ENCODE results near the gene CEP85.

The CEP85 gene

DNA sequence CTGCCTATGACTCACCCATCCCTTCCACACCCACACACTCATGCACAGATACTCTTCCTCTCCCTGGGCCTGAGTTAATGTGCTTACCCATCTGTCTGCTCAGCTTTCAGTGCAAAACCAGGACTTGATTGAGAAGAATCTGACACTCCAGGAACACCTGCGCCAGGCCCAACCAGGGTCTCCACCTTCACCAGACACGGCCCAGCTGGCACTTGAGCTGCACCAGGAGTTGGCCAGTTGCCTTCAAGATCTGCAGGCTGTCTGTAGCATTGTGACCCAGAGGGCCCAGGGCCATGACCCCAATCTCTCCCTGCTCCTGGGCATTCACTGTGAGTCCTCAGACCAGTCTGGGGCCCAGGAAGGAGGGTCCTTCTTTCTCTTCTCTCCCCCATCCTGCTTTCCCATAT is 42.4 kb downstream of the CEP85 start:
- CTCF ChIA-PET, result interaction anchor here (0.5 to 9.2 kb wide), 27 partner anchors 8 to 141 kb away, joined by 3 to 152 read pairs (median 4); partner anchors contain the start of genes CD52, CEP85 and CNKSR1
- 71% methylated on average over 2 of the region's 2 CpGs for WGBS (ENCODE audit: insufficient coverage)
- Histone ChIP-seq H3K4me3 (ENCODE audit: control insufficient read depth in 1 of 7, extremely low read depth in 1 of 7, insufficient read depth in 4 of 7, low read depth in 2 of 7, low read length in 6 of 7) (peak overlapping the region in 2 of 7 experiments; percentile 20 to 44), H3K27ac (ENCODE audit: insufficient read depth in 1 of 2, low read depth in 1 of 2, low read length in 2 of 2, poor library complexity in 1 of 2, severe bottlenecking in 2 of 2) (peak overlapping the region; percentile 89 to 93), H3K4me1 (ENCODE audit: control extremely low read depth in 1 of 4, control insufficient read depth in 4 of 4, insufficient read depth in 4 of 4, low read length in 3 of 4) (peaks cover 31 to 75% (median 71%) of the 10 kb centered on the region in 4 experiments), H3K36me3 (ENCODE audit: control insufficient read depth in 4 of 4, insufficient read depth in 4 of 4, low read length in 3 of 4) (peaks cover 8 to 57% (median 21%) of the 10 kb centered on the region in 4 experiments), H3K9me3 (ENCODE audit: control extremely low read depth in 1 of 5, control insufficient read depth in 4 of 5, insufficient read depth in 2 of 5, low read depth in 1 of 5, low read length in 4 of 5) (no peaks in the 10 kb centered on the region), H3K27me3 (replicated peaks in 2 of 5; ENCODE audit: control insufficient read depth in 4 of 5, insufficient read depth in 5 of 5, low read length in 4 of 5) (no peaks in the 10 kb centered on the region)
- POLR2A ChIA-PET, result interaction anchor here (0.8 to 4.1 kb wide), 5 partner anchors 9 to 42 kb away, joined by 3 to 26 read pairs (median 7); partner anchors contain the start of genes CD52 and CEP85
- no peak for DNase-seq

DNA sequence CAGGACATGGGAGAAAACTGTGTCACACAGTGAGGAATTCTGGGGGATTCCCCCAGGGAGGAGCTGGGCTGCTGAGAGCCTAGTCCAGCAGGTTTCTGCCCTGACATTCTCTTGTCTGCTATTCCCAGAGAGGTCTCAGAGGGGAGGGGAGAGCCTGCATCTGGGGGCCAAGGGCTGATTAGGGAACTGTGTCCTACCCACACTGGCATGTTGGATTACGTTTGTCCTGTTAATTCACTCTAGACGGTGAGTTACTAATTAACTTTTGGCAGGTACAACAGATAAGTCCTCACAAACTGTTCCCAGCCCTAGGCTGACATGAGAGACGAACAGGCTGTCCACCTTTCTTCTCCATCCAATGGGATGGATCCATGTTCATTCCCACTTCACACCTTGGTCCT is 43.3 kb downstream of the CEP85 start:
- Histone ChIP-seq H3K9me3 (ENCODE audit: control extremely low read depth in 1 of 5, control insufficient read depth in 4 of 5, insufficient read depth in 2 of 5, low read depth in 1 of 5, low read length in 4 of 5) (no peaks in the 10 kb centered on the region), H3K27ac (ENCODE audit: insufficient read depth in 1 of 2, low read depth in 1 of 2, low read length in 2 of 2, poor library complexity in 1 of 2, severe bottlenecking in 2 of 2) (peak overlapping the region; percentile 89 to 93), H3K27me3 (replicated peaks in 2 of 5; ENCODE audit: control insufficient read depth in 4 of 5, insufficient read depth in 5 of 5, low read length in 4 of 5) (no peaks in the 10 kb centered on the region), H3K36me3 (ENCODE audit: control insufficient read depth in 4 of 4, insufficient read depth in 4 of 4, low read length in 3 of 4) (peaks cover 5 to 53% (median 22%) of the 10 kb centered on the region in 4 experiments), H3K4me3 (ENCODE audit: control insufficient read depth in 1 of 7, extremely low read depth in 1 of 7, insufficient read depth in 4 of 7, low read depth in 2 of 7, low read length in 6 of 7) (peak overlapping the region in 1 of 7 experiments; percentile 86), H3K4me1 (ENCODE audit: control extremely low read depth in 1 of 4, control insufficient read depth in 4 of 4, insufficient read depth in 4 of 4, low read length in 3 of 4) (peaks cover 33 to 82% (median 79%) of the 10 kb centered on the region in 4 experiments)
- no peak for DNase-seq
- WGBS (ENCODE audit: insufficient coverage), result 100% methylated on average over 3 of the region's 3 CpGs
- ChIA-PET POLR2A (interaction anchor here (0.6 to 4.1 kb wide), 2 partner anchors 12 to 39 kb away, joined by 3 to 26 read pairs; no protein-coding TSS in a partner anchor), CTCF (interaction anchor here (0.9 to 9.2 kb wide), 13 partner anchors 9 to 140 kb away, joined by 3 to 152 read pairs (median 5); partner anchors contain the start of genes CD52, CEP85 and ZNF593)

DNA sequence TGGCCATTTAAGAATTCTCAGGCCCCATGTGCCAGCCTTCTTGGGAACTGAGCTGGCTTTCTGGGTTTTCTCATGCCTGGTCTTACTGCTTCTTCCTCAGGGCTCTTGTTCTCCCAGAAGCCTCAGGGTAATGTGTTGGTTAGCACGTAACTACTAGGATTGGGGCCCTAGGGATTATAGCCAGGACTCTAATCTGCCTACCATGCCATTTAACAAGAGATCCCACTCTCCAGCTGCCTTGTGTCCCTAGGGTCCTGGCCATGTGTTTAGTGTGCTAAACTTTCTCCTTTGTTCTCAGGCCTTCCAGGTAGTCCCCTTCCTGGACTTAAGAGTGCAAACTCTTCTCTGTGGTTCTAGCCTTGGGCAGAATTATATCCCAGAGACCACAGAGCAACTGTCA is 43.7 kb downstream of the CEP85 start:
- DNase-seq, result no peak
- peaks cover 4 to 52% (median 24%) of the 10 kb centered on the region in 4 experiments for H3K36me3 ChIP-seq (ENCODE audit: control insufficient read depth in 4 of 4, insufficient read depth in 4 of 4, low read length in 3 of 4)
- ChIA-PET CTCF (interaction anchor here (0.6 to 9.2 kb wide), 13 partner anchors 10 to 139 kb away, joined by 3 to 152 read pairs (median 5); partner anchors contain the start of genes CD52, CEP85 and ZNF593), POLR2A (interaction anchor here (4.1 kb wide), 1 partner anchor 11 kb away, joined by 26 read pairs; no protein-coding TSS in a partner anchor)
- H3K4me3 ChIP-seq (ENCODE audit: control insufficient read depth in 1 of 7, extremely low read depth in 1 of 7, insufficient read depth in 4 of 7, low read depth in 2 of 7, low read length in 6 of 7), result peak overlapping the region in 1 of 7 experiments; percentile 86
- no peaks in the 10 kb centered on the region for H3K9me3 ChIP-seq (ENCODE audit: control extremely low read depth in 1 of 5, control insufficient read depth in 4 of 5, insufficient read depth in 2 of 5, low read depth in 1 of 5, low read length in 4 of 5)
- H3K4me1 ChIP-seq (ENCODE audit: control extremely low read depth in 1 of 4, control insufficient read depth in 4 of 4, insufficient read depth in 4 of 4, low read length in 3 of 4), result peaks cover 33 to 87% (median 83%) of the 10 kb centered on the region in 4 experiments
- WGBS (ENCODE audit: insufficient coverage), result 100% methylated on average over 1 of the region's 1 CpG
- H3K27ac ChIP-seq (ENCODE audit: insufficient read depth in 1 of 2, low read depth in 1 of 2, low read length in 2 of 2, poor library complexity in 1 of 2, severe bottlenecking in 2 of 2), result peak overlapping the region; percentile 89 to 93
- no peaks in the 10 kb centered on the region for H3K27me3 ChIP-seq (replicated peaks in 2 of 5; ENCODE audit: control insufficient read depth in 4 of 5, insufficient read depth in 5 of 5, low read length in 4 of 5)

DNA sequence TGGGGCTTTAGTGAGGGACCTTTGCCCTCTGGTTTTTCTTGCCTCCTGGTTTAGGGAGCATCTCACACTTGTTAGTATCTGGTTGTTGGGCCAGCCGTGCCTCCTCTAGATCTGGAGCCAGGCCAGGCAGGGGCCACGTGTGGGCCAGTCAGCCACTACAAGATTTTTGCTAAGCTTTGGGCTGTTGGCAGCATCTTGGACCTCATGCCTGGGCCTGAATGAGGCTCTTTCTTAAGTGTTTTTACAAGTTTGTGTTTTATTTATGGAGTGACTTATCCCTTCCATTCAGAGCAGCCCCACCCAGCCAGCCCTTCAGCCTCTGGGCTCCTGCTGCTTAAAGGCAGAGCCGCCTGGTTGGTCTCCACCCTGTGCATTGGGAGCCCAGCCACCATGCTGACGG is 44.3 kb downstream of the CEP85 start:
- Histone ChIP-seq H3K4me1 (ENCODE audit: control extremely low read depth in 1 of 4, control insufficient read depth in 4 of 4, insufficient read depth in 4 of 4, low read length in 3 of 4) (peaks cover 33 to 93% (median 89%) of the 10 kb centered on the region in 4 experiments), H3K9me3 (ENCODE audit: control extremely low read depth in 1 of 5, control insufficient read depth in 4 of 5, insufficient read depth in 2 of 5, low read depth in 1 of 5, low read length in 4 of 5) (no peaks in the 10 kb centered on the region), H3K27ac (ENCODE audit: insufficient read depth in 1 of 2, low read depth in 1 of 2, low read length in 2 of 2, poor library complexity in 1 of 2, severe bottlenecking in 2 of 2) (peak overlapping the region; percentile 89 to 93), H3K27me3 (replicated peaks in 2 of 5; ENCODE audit: control insufficient read depth in 4 of 5, insufficient read depth in 5 of 5, low read length in 4 of 5) (no peaks in the 10 kb centered on the region), H3K36me3 (ENCODE audit: control insufficient read depth in 4 of 4, insufficient read depth in 4 of 4, low read length in 3 of 4) (peaks cover 4 to 52% (median 21%) of the 10 kb centered on the region in 4 experiments), H3K4me3 (ENCODE audit: control insufficient read depth in 1 of 7, extremely low read depth in 1 of 7, insufficient read depth in 4 of 7, low read depth in 2 of 7, low read length in 6 of 7) (peak overlapping the region in 3 of 7 experiments; percentile 80 to 86 (median 84))
- ChIA-PET CTCF (interaction anchor here (0.7 to 9.2 kb wide), 6 partner anchors 11 to 139 kb away, joined by 3 to 152 read pairs (median 6); partner anchors contain the start of genes CD52, CEP85 and ZNF593), POLR2A (interaction anchor here (0.9 kb wide), 1 partner anchor 10 kb away, joined by 5 read pairs; no protein-coding TSS in a partner anchor)
- no peak for DNase-seq
- 14% methylated on average over 2 of the region's 4 CpGs for WGBS (ENCODE audit: insufficient coverage)

DNA sequence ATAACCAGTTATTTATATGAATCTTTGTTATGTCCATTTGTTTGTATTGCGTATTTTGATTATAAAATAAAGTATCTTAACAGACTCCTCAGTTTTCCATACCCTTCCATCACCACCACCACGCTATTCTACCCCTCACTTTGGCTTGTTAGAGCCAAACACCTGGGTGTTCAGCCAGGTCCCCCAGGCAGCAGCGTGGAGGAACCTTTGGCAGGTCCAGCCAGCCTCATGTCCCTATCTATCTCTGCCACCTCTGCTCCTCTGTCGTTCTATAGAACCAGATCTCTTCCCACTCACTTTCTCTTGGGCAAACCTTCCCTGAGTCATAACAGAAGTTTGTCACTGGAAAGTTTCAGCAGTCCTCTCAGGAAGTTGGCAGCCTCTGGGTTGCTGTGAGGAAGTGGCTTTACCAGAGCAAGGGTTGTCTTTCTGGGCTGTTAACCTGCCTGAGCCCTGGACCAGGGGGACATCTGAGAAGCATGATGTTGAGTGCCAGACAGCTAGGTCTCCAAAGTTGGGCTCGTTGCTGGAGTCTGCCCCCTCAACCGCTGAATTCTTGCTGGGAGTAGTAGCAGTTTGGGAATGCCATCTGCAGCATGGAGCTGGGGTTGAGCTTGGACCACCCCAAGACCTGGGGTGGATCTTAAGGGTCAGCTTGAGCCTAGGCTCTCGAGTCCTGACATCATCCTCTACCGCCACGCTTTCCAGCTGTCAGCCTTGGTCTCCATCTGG is 44.9 kb downstream of the CEP85 start:
- Histone ChIP-seq H3K4me1 (ENCODE audit: control extremely low read depth in 1 of 4, control insufficient read depth in 4 of 4, insufficient read depth in 4 of 4, low read length in 3 of 4) (peaks cover 33 to 99% (median 95%) of the 10 kb centered on the region in 4 experiments), H3K9me3 (ENCODE audit: control extremely low read depth in 1 of 5, control insufficient read depth in 4 of 5, insufficient read depth in 2 of 5, low read depth in 1 of 5, low read length in 4 of 5) (no peaks in the 10 kb centered on the region)
- DNase-seq, result peak; percentile 60 to 63 (median 61)

DNA sequence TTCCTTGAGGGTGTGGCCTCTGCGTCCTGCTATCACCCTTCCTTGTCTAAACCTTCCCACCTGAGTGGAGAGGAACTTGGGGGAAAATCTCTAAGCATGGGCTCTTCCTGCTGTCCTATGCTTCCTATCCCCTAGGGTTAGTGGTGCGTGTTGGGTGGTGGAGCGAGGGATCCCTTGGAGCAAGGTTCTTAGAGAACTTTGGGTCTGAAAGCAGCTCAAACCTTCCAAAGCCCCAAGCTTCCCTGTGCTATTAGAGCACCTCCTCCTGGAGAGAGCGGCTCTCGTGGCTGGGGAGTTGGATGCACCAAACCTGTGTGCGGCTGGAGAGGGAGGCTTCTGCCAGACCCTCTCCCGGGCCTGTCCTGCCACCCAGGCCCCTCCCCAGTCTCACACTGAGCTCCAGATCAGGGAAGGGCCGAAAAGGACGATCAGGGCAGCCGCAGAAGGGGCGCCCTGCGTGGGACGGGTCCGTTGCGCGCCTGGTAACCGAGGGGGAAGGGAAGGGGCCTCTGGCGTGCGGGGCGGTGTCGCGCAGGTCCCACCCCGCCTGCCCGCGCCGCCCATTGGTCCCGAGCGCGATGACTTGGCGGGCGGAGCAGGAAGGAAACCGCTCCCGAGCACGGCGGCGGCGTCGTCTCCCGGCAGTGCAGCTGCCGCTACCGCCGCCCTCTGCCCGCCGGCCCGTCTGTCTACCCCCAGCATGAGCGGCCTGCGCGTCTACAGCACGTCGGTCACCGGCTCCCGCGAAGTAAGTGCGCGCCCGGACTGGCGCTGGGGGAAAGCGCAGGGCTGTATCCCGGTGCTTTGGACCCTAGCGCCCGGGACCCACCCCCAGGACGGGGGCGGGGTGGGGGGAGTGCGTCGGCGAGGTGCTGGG is 45.7 kb downstream of the CEP85 start, which contains the start of gene SH3BGRL3:
TSS of gene SH3BGRL3 (plus strand) at position 631 of the 877 bp plus-strand sequence. CDS start at position 701, 70 bp downstream.
- Histone ChIP-seq H3K27me3 (replicated peaks in 2 of 5; ENCODE audit: control insufficient read depth in 4 of 5, insufficient read depth in 5 of 5, low read length in 4 of 5) (no peaks in the 10 kb centered on the region), H3K36me3 (ENCODE audit: control insufficient read depth in 4 of 4, insufficient read depth in 4 of 4, low read length in 3 of 4) (peaks cover 4 to 53% (median 22%) of the 10 kb centered on the region in 4 experiments), H3K4me1 (ENCODE audit: control extremely low read depth in 1 of 4, control insufficient read depth in 4 of 4, insufficient read depth in 4 of 4, low read length in 3 of 4) (peaks cover 30 to 99% (median 97%) of the 10 kb centered on the region in 4 experiments), H3K4me3 (ENCODE audit: control insufficient read depth in 1 of 7, extremely low read depth in 1 of 7, insufficient read depth in 4 of 7, low read depth in 2 of 7, low read length in 6 of 7) (peak within 1 kb of the TSS; percentile 70 to 86 (median 75)), H3K27ac (ENCODE audit: insufficient read depth in 1 of 2, low read depth in 1 of 2, low read length in 2 of 2, poor library complexity in 1 of 2, severe bottlenecking in 2 of 2) (peak within 1 kb of the TSS; percentile 89 to 93), H3K9me3 (ENCODE audit: control extremely low read depth in 1 of 5, control insufficient read depth in 4 of 5, insufficient read depth in 2 of 5, low read depth in 1 of 5, low read length in 4 of 5) (no peaks in the 10 kb centered on the region)
- DNase-seq, result peak; percentile 79 to 87 (median 85)
- under 1% methylated on average over 48 of the region's 66 CpGs for WGBS (ENCODE audit: insufficient coverage)
- ChIA-PET POLR2A (interaction anchor here (0.6 to 1.4 kb wide), 5 partner anchors 9 to 1878 kb away, joined by 3 to 8 read pairs (median 3); no protein-coding TSS in a partner anchor), CTCF (interaction anchor here (0.5 to 9.2 kb wide), 12 partner anchors 10 to 206 kb away, joined by 3 to 152 read pairs (median 4); partner anchors contain the start of genes CD52, ZNF593 and ZNF593OS)

More for the DNA sequence above, 44.9 kb downstream of the CEP85 start:
- Histone ChIP-seq H3K4me3 (ENCODE audit: control insufficient read depth in 1 of 7, extremely low read depth in 1 of 7, insufficient read depth in 4 of 7, low read depth in 2 of 7, low read length in 6 of 7) (peak overlapping the region in 6 of 7 experiments; percentile 70 to 86 (median 78)), H3K27me3 (replicated peaks in 2 of 5; ENCODE audit: control insufficient read depth in 4 of 5, insufficient read depth in 5 of 5, low read length in 4 of 5) (no peaks in the 10 kb centered on the region), H3K36me3 (ENCODE audit: control insufficient read depth in 4 of 4, insufficient read depth in 4 of 4, low read length in 3 of 4) (peaks cover 4 to 57% (median 21%) of the 10 kb centered on the region in 4 experiments), H3K27ac (ENCODE audit: insufficient read depth in 1 of 2, low read depth in 1 of 2, low read length in 2 of 2, poor library complexity in 1 of 2, severe bottlenecking in 2 of 2) (peak overlapping the region; percentile 89 to 93)
- WGBS (ENCODE audit: insufficient coverage), result 44% methylated on average over 5 of the region's 9 CpGs
- POLR2A ChIA-PET, result interaction anchor here (0.6 to 1.4 kb wide), 6 partner anchors 10 to 1877 kb away, joined by 3 to 8 read pairs (median 4); no protein-coding TSS in a partner anchor
- CTCF ChIA-PET, result interaction anchor here (0.7 to 9.2 kb wide), 10 partner anchors 10 to 114 kb away, joined by 3 to 152 read pairs (median 4); partner anchors contain the start of genes CD52, ZNF593 and ZNF593OS
